Measurements from ENCODE around the gene SENP2.
"Not testable (repeated sequence)": the region's sequence is repeated elsewhere in the genome, so short reads cannot be mapped to it uniquely, and the experiment has no call there.

Gene SENP2

GRCh38 chr3:185647134-185647879, 61.2 kb downstream of the SENP2 start:
- DNase-seq (ENCODE audit: low read depth): no peak

DNA sequence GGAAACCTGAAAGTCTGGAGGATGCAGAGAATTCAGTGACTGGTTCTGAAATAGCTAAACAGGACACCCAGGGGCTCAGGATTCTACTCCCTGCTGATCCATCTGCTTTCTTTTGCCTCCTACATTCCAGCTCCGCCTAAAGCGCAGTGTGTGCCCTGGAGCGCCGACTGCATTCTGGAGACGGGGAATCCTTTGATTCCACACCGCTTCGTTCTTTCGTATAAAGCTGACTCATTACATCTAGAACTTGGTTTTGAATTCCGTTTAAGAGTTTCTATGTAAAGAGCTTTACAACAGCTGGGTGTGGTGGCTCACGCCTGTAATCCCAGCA, 61.8 kb downstream of the SENP2 start:
- no peak for DNase-seq (ENCODE audit: low read depth)

- no peak for DNase-seq (ENCODE audit: low read depth)
Measured at GRCh38 chr3:185648396-185648795, 62.3 kb downstream of the SENP2 start.

DNA sequence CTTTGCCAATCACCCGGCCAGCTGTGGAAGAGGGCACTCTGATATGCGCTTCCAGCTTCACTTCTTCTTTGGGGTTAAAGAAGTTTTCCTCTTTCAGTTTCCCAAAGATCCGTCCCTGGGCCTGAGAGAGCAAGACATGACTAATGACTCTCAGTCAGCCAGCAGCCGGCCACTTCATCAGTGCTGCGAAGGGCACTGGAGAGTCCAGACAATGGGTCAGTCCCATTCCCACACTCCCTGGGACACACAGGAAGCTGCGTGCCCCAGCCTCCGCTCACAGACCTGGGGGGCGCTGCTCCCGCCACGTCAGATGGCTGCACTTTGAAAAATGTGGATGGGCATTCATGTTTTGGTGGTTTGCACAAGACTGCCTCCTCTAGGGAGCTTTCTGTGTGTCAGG, 63.3 kb downstream of the SENP2 start:
- no peak for DNase-seq (ENCODE audit: low read depth)

- DNase-seq (ENCODE audit: low read depth): no peak
Measured at GRCh38 chr3:185651971-185652370, 65.9 kb downstream of the SENP2 start.

DNA sequence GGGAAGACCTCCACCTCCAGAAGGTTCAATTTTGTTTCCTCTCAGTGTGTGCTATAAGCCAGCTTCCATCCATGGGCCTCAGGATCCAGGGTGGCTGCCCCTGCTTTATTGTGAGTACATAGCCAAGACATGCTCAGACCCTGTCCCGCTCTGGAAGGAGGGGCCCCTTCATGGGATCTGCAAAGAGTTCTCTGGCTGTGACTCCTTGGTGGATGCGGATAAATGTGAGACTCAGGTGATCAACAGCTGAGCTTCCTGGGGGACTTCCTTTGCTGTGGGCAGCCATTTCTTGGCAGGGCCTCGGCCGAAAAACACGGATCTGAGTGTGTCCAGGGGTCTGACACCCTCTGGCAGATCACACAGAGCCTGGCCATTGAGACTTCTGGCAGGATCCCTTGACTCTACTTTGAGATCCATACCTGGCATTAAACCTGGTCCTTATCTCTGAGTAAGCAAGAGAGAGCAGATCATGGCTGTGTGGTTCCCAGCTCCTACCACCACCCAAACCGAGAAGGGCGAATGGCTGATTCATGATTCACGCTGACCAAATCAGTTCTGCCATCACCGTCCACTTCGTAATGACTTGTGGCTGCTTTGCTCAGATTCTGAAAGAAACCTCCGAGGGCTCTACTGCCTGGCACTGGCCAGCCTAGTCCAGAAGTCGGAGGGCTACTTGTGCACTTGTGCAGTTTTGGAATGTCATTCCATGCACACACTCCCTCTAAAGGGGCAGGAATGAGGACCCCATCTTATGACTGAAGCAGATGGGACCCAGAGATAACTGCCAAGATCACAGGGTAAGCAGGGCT, 68.1 kb downstream of the SENP2 start:
- DNase-seq (ENCODE audit: low read depth): no peak

DNA sequence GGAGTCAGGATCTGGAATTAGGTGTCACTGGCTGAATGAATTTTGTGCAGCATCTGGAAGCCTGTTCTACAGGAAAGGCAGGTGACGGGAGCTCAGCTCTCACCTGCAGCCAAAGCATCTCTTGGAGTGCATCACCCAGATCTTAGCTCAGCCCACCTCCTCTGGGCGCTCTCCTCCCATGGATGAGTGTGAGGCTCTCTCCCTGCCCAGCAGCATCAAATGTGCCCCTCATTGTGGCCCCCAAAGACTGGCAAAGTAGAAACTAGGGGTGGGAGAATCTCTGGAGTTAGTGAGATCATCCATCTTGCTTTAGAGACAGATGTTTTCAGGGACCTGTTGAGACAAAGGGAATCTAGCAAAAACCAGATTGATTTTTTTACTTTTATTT, 68.7 kb downstream of the SENP2 start:
- DNase-seq (ENCODE audit: low read depth): no peak

DNA sequence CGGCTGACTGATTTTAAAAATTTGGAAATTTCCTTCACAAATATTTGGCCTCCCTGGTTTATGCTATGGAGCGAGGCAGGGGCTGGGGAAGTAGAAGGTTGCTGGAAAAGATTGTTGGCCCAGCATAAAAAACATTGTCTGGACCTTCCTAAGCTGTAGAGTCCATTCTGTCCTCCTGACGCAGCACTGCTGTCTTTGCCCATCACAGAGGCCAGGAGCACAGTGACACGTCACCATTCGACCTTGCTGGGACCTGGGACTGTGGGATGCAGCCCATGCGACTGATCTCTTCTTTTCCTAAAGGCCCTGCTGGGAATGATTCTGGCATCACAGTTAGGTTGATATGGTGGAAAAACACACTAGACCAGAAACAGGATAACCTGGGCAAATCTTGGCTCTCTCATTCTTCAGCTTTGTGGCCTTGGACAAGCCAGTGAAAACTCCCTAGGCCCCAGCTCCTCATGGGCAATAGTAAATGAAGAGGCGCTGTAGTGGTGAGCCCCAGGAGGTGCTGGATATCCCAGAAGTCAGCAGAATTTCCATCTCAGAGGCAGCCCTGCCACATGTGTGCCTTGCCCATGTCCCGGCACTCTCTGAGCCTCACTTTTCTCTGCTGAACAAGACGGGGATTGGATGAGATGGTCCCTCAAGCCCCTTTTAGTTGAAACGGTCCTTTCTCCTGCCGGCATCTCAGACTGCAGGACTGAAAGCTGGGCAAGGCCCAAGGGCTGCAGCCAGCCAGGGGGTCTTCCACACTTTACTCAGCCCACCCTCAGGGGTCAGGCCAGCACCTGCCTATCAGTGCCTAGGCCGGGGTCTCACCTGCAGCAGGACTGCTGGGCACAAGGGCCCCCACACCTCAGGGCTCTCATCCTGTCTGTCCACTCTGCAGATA, 69.6 kb downstream of the SENP2 start:
- DNase-seq (ENCODE audit: low read depth): no peak

- DNase-seq (ENCODE audit: low read depth): no peak
Measured at GRCh38 chr3:185656321-185656840, 70.3 kb downstream of the SENP2 start.

DNA sequence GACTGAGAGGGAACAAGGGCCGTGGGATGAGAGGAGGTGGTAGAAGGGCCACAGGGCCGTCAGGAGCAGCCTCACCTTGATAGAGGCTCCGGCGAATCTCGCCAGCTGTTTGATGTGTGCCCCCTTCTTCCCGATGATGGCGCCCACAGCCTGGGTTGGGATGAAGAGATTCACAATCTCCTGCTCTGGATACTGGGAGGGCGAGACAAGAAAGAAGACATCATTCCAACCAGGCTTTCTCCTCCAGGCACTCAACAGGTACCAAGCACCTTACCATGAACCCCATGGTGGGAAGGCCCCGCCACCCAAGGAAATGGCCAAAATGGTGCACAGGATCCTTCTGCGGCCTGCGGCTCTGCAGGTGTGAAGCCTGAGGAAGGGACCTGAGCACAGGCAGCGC, 71.1 kb downstream of the SENP2 start:
- DNase-seq (ENCODE audit: low read depth): no peak

GRCh38 chr3:185657691-185658503, 71.8 kb downstream of the SENP2 start:
- DNase-seq (ENCODE audit: low read depth): no peak

- no peak for DNase-seq (ENCODE audit: low read depth)
Measured at GRCh38 chr3:185658504-185658912, 72.4 kb downstream of the SENP2 start.

GRCh38 chr3:185658943-185659342, 72.8 kb downstream of the SENP2 start:
- no peak for DNase-seq (ENCODE audit: low read depth)

DNA sequence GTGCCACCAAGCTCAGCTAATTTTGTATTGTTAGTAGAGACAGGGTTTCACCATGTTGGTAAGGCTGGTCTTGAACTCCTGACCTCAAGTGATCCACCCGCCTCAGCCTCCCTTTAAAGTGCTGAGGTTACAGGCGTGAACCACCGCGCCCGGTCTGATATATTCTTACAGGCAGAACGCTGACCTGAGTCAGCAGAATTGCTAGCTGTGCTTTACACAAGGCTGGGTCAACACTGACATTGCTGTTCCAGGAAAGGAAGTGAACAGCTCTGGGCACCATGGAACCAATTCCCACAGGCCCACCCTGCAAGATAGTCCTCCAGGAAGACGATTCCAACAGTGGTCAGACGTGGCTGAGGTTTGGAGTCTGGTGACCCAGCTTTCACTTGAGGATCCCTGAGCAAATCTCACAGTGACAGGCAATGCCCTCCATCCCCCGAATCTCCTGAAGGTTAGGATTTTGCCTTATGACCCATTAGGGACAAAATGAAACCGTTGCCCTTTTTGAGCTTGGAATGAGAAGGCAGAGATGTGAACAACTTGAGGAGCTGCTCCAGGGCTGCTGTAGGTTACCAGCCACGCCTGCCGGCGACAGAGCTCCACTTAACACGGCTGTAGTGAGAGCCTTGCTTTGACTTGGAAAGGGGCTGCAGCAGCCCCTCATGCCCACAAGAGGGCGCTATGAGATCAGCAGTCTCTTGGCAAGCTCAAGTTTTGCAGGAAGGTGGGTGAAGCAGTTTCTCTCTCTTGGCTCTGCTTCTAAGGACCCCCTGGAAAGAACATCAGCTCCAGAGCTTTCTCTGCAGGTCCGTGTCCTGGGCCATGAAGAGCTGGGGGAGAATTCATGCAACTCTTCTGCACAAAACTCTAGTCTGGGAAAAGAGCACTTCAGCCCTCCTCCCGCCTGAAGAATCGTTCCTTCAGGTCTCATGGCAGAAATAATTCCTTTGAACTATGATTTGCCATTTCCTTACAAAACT, 74.1 kb downstream of the SENP2 start:
- peak; percentile 20 for DNase-seq (ENCODE audit: low read depth)

GRCh38 chr3:185661296-185661695, 75.2 kb downstream of the SENP2 start:
- not testable (repeated sequence) for DNase-seq (ENCODE audit: low read depth)

DNA sequence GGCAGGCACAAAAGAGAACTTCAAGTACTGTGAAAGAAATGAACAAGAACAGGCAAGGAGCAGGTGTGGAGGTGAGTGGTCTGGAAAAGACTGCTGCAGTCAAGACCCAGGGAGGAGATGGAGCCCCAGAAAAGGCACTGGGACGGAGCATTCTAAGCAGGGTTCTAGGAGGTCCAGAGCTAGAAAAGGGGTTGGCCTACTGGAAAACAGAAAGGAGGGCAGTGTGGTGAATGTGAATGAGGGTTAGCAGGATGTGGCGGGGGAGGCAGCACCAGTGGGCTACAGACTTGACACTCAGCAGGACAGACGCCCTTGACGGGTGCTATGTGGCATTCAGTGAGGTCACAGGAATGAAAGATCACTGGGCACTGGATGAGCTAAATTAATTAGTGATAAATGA, 75.7 kb downstream of the SENP2 start:
- no peak for DNase-seq (ENCODE audit: low read depth)

GRCh38 chr3:185663929-185664328, 77.8 kb downstream of the SENP2 start:
- no peak for DNase-seq (ENCODE audit: low read depth)

DNA sequence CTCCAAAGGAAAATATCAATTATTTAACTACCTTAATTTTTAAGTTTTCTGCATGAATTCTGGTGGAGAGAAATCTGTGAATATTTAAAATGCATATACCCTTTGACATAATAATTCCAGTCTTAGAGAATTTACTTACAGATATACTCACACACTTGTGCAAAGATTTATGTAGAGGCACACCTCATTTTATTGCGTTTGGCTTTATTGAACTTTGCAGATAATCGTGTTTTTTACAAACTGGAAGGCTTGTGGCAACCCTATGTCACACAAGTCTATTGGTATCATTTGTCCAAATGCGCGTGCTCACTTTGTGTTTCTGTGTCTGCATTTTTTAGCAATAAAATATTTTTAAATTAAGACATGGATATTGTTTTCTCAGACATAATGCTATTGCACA, 81.5 kb downstream of the SENP2 start:
- DNase-seq (ENCODE audit: low read depth): no peak

- DNase-seq (ENCODE audit: low read depth): no peak
Measured at GRCh38 chr3:185677146-185677829, 91.2 kb downstream of the SENP2 start.

DNA sequence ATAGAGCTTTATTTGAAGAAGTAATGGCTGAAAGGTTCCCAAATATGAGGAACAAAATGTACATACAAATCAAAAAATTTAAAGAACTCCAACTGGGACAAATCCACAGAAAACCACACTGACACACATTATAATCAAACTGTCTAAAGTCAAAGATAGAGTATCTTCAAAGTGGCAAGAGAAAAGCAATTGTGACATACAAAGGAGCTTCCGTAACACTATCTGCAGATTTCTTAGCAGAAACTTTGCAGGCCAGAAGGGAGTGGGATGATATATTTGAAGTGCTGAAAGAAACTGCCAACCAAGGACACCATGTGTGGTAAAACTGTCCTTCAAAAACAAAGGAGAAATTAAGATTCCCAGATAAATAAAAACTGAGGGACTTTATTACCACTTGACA, 91.9 kb downstream of the SENP2 start:
- no peak for DNase-seq (ENCODE audit: low read depth)
